HEK293 (cell line): Measurements from ENCODE around the gene VEGFC.

Experiments used
- CTCF ChIA-PET: fragments of 350-600 bp; formaldehyde crosslinking; extraction: SDS; loops from one replicate; lab custom pipeline; 2021; ENCODE audit warnings: antibody characterized with exemption; lab: Yijun Ruan, JAX
- POLR2A ChIA-PET: fragments of 300-600 bp; formaldehyde crosslinking; extraction: SDS; loops from one replicate; lab custom pipeline; 2020; ENCODE audit warnings: antibody characterized with exemption, inconsistent platforms; lab: Yijun Ruan, JAX
- H3K27ac ChIP-seq: fragments of 200-500 bp; sonication (Bioruptor generic); 2 replicates; pipeline ENCODE4 v1.5.1; 2014; ENCODE audit warnings: low read depth, low read length, control low read depth, inconsistent platforms; ENCODE audit errors: extremely low read depth
- H3K36me3 ChIP-seq, 2 experiments: fragments of 200-500 bp in 1 of 2; sonication (Bioruptor generic) in 1 of 2; 1 replicate in 1 of 2; 2 replicates in 1 of 2; pipeline ENCODE4 v1.5.1; 2014 to 2017; ENCODE audit warnings: inconsistent platforms in 2 of 2, low read length in 2 of 2; ENCODE audit not compliant: control insufficient read depth in 2 of 2, insufficient read depth in 1 of 2
- H3K4me1 ChIP-seq: fragments of 200-500 bp; sonication (Bioruptor generic); 2 replicates; pipeline ENCODE4 v1.5.1; 2014; ENCODE audit warnings: mild to moderate bottlenecking, low read length, inconsistent platforms; ENCODE audit not compliant: control insufficient read depth, insufficient read depth
- H3K4me3 ChIP-seq: 2 replicates; pipeline ENCODE4 v1.5.1; 2011; ENCODE audit warnings: low read depth, mild to moderate bottlenecking, control low read depth, low read length, moderate library complexity
- H3K9me3 ChIP-seq: fragments of 200-500 bp; sonication (Bioruptor generic); 2 replicates; pipeline ENCODE4 v1.5.1; 2014; ENCODE audit warnings: low read depth, low read length, inconsistent platforms; ENCODE audit not compliant: control insufficient read depth, insufficient read depth
- BCL6B ChIP-seq: fragments of 450-650 bp; formaldehyde crosslinking; IDR thresholded peaks from 2 replicates; pipeline ENCODE4 v1.5.1; 2017; ENCODE audit warnings: missing biosample characterization, missing genetic modification characterization
- HIC1 ChIP-seq: fragments of 450-650 bp; formaldehyde crosslinking; IDR thresholded peaks from 2 replicates; pipeline ENCODE4 v1.5.1; 2016; ENCODE audit warnings: missing biosample characterization, missing genetic modification characterization
- KLF10 ChIP-seq: fragments of 450-650 bp; IDR thresholded peaks from 2 replicates; pipeline ENCODE4 v1.5.1; 2018; ENCODE audit warnings: missing biosample characterization, mild to moderate bottlenecking, missing genetic modification characterization
- PRDM6 ChIP-seq: fragments of 450-650 bp; formaldehyde crosslinking; IDR thresholded peaks from 2 replicates; pipeline ENCODE4 v1.5.1; 2017; ENCODE audit warnings: missing biosample characterization, missing genetic modification characterization
- RBAK ChIP-seq: fragments of 450-650 bp; formaldehyde crosslinking; IDR thresholded peaks from 2 replicates; pipeline ENCODE4 v1.5.1; 2016; ENCODE audit warnings: missing biosample characterization, missing genetic modification characterization
- REPIN1 ChIP-seq: fragments of 450-650 bp; formaldehyde crosslinking; IDR thresholded peaks from 2 replicates; pipeline ENCODE4 v1.5.1; 2017; ENCODE audit warnings: missing biosample characterization, missing genetic modification characterization, low read depth
- TSHZ1 ChIP-seq: fragments of 450-650 bp; formaldehyde crosslinking; IDR thresholded peaks from 2 replicates; pipeline ENCODE4 v1.5.1; 2016; ENCODE audit warnings: missing biosample characterization, missing genetic modification characterization, borderline replicate concordance
- ZNF138 ChIP-seq: fragments of 450-650 bp; formaldehyde crosslinking; IDR thresholded peaks from 2 replicates; pipeline ENCODE4 v1.5.1; 2016; ENCODE audit warnings: missing biosample characterization, missing genetic modification characterization, borderline replicate concordance
- ZNF148 ChIP-seq: fragments of 450-650 bp; formaldehyde crosslinking; IDR thresholded peaks from 2 replicates; pipeline ENCODE4 v1.5.0; 2017; ENCODE audit warnings: missing biosample characterization, missing genetic modification characterization, borderline replicate concordance
- ZNF175 ChIP-seq: fragments of 450-650 bp; formaldehyde crosslinking; IDR thresholded peaks from 2 replicates; pipeline ENCODE4 v1.5.1; 2016; ENCODE audit warnings: missing biosample characterization, missing genetic modification characterization
- ZNF184 ChIP-seq: fragments of 450-650 bp; IDR thresholded peaks from 2 replicates; pipeline ENCODE4 v1.5.1; 2018; ENCODE audit warnings: missing biosample characterization, mild to moderate bottlenecking, missing genetic modification characterization
- ZNF350 ChIP-seq: fragments of 450-650 bp; formaldehyde crosslinking; IDR thresholded peaks from 2 replicates; pipeline ENCODE4 v1.5.0; 2017; ENCODE audit warnings: missing biosample characterization, mild to moderate bottlenecking, missing genetic modification characterization
- ZNF398 ChIP-seq: fragments of 450-650 bp; formaldehyde crosslinking; IDR thresholded peaks from 2 replicates; pipeline ENCODE4 v1.5.1; 2017; ENCODE audit warnings: missing biosample characterization, missing genetic modification characterization
- ZNF433 ChIP-seq: fragments of 450-650 bp; formaldehyde crosslinking; IDR thresholded peaks from 2 replicates; pipeline ENCODE4 v1.5.1; 2016; ENCODE audit warnings: missing biosample characterization, missing genetic modification characterization, low read depth
- ZNF501 ChIP-seq: fragments of 450-650 bp; formaldehyde crosslinking; IDR thresholded peaks from 2 replicates; pipeline ENCODE4 v1.5.1; 2016; ENCODE audit warnings: missing biosample characterization, missing genetic modification characterization
- ZNF544 ChIP-seq: fragments of 450-650 bp; formaldehyde crosslinking; IDR thresholded peaks from 2 replicates; pipeline ENCODE4 v1.5.0; 2017; ENCODE audit warnings: missing biosample characterization, missing genetic modification characterization
- ZNF621 ChIP-seq: fragments of 450-650 bp; formaldehyde crosslinking; IDR thresholded peaks from 2 replicates; pipeline ENCODE4 v1.5.1; 2017; ENCODE audit warnings: missing biosample characterization, missing genetic modification characterization
- ZNF654 ChIP-seq: fragments of 450-650 bp; formaldehyde crosslinking; IDR thresholded peaks from 2 replicates; pipeline ENCODE4 v1.5.1; 2016; ENCODE audit warnings: low read depth, missing biosample characterization, missing genetic modification characterization
- ZNF664 ChIP-seq: fragments of 450-650 bp; formaldehyde crosslinking; IDR thresholded peaks from 2 replicates; pipeline ENCODE4 v1.5.1; 2016; ENCODE audit warnings: missing biosample characterization, missing genetic modification characterization
- ZNF707 ChIP-seq: fragments of 450-650 bp; formaldehyde crosslinking; IDR thresholded peaks from 2 replicates; pipeline ENCODE4 v1.5.1; 2016; ENCODE audit warnings: missing biosample characterization, missing genetic modification characterization
- ZNF777 ChIP-seq: fragments of 450-650 bp; formaldehyde crosslinking; IDR thresholded peaks from 2 replicates; pipeline ENCODE4 v1.5.1; 2017; ENCODE audit warnings: missing biosample characterization, missing genetic modification characterization, borderline replicate concordance
- ZNF791 ChIP-seq: fragments of 450-650 bp; formaldehyde crosslinking; IDR thresholded peaks from 2 replicates; pipeline ENCODE4 v1.5.1; 2016; ENCODE audit warnings: missing biosample characterization, missing genetic modification characterization

VEGFC gene

GRCh38 chr4:176762661-176763308 lies 29.9 kb downstream of the VEGFC start:
- Histone ChIP-seq H3K4me3 (no peak overlapping the region), H3K27ac (no peak overlapping the region), H3K9me3 (no peaks in the 10 kb centered on the region), H3K4me1 (no peaks in the 10 kb centered on the region), H3K36me3 (no peaks in the 10 kb centered on the region)
- ChIA-PET CTCF (no interaction called here), POLR2A (no interaction called here)
- TF ChIP-seq ZNF148 (tag by site-specific recombination), result no peak
- no peak for TF ChIP-seq PRDM6 (tag by site-specific recombination)
- TF ChIP-seq ZNF184 (tag by site-specific recombination), result no peak
- TF ChIP-seq ZNF791, result no peak
- TF ChIP-seq ZNF398 (tag by site-specific recombination), result no peak
- TF ChIP-seq ZNF544 (tag by site-specific recombination), result no peak
- TF ChIP-seq ZNF433 (tag by site-specific recombination), result no peak
- no peak for TF ChIP-seq ZNF175 (tag by site-specific recombination)
- no peak for TF ChIP-seq ZNF654 (tag by site-specific recombination)
- no peak for TF ChIP-seq HIC1 (tag by site-specific recombination)
- TF ChIP-seq KLF10 (tag by site-specific recombination), result no peak
- TF ChIP-seq ZNF664, result no peak

GRCh38 chr4:176761872-176762271 lies 30.9 kb downstream of the VEGFC start:
- Histone ChIP-seq H3K36me3 (no peaks in the 10 kb centered on the region), H3K4me3 (no peak overlapping the region), H3K27ac (no peak overlapping the region), H3K9me3 (no peaks in the 10 kb centered on the region), H3K4me1 (no peaks in the 10 kb centered on the region)
- ChIA-PET CTCF (no interaction called here), POLR2A (no interaction called here)
- no peak for TF ChIP-seq ZNF777 (tag by site-specific recombination)
- no peak for TF ChIP-seq ZNF707 (tag by site-specific recombination)
- TF ChIP-seq REPIN1 (tag by site-specific recombination), result no peak
- TF ChIP-seq ZNF138 (tag by site-specific recombination), result no peak
- no peak for TF ChIP-seq ZNF621 (tag by site-specific recombination)
- no peak for TF ChIP-seq TSHZ1 (tag by site-specific recombination)
- TF ChIP-seq BCL6B (tag by site-specific recombination), result no peak
- TF ChIP-seq ZNF350 (tag by site-specific recombination), result no peak
- no peak for TF ChIP-seq ZNF501 (tag by site-specific recombination)
- TF ChIP-seq RBAK (tag by site-specific recombination), result no peak
